Smooth muscle cell (in vitro differentiated cells): ENCODE measurements around the gene CXCR4. TPM values are rescaled to one million over a fixed set of nuclear protein-coding genes. Genes with fewer than 3 reads are reported as not detected.

ENCODE experiments used
- DNase-seq: peaks from one replicate; lab custom pipeline; 2025; ENCODE audit not compliant: unreplicated experiment; lab: John Stamatoyannopoulos, UW
- H2AFZ ChIP-seq: fragments of 200-600 bp; sonication (generic); 2 replicates; pipeline ENCODE4 v1.6.0; 2016; ENCODE audit warnings: antibody characterized with exemption, low read depth, mild to moderate bottlenecking
- H3F3A ChIP-seq: fragments of 200-600 bp; sonication (generic); 2 replicates; pipeline ENCODE4 v1.6.0; 2017; ENCODE audit warnings: antibody characterized with exemption, low read depth
- H3K27ac ChIP-seq: fragments of 200-600 bp; sonication (generic); 2 replicates; pipeline ENCODE4 v1.5.1; 2016; ENCODE audit warnings: low read depth, mild to moderate bottlenecking
- H3K27me3 ChIP-seq: fragments of 200-600 bp; sonication (generic); 2 replicates; pipeline ENCODE4 v1.6.1; 2016; ENCODE audit warnings: low read depth, mild to moderate bottlenecking
- H3K36me3 ChIP-seq: fragments of 200-600 bp; sonication (generic); 2 replicates; pipeline ENCODE4 v1.5.1; 2016; ENCODE audit warnings: low read depth
- H3K4me1 ChIP-seq: fragments of 200-600 bp; sonication (generic); 2 replicates; pipeline ENCODE4 v1.5.1; 2016; ENCODE audit warnings: low read depth
- H3K4me2 ChIP-seq: fragments of 200-600 bp; sonication (generic); 2 replicates; pipeline ENCODE4 v1.6.0; 2016; ENCODE audit warnings: mild to moderate bottlenecking
- H3K4me3 ChIP-seq: fragments of 200-600 bp; sonication (generic); 2 replicates; pipeline ENCODE4 v1.5.1; 2016; ENCODE audit warnings: mild to moderate bottlenecking
- H3K79me2 ChIP-seq: fragments of 200-600 bp; sonication (generic); 2 replicates; pipeline ENCODE4 v1.6.0; 2016; ENCODE audit warnings: low read depth, mild to moderate bottlenecking
- H3K9ac ChIP-seq: fragments of 200-600 bp; sonication (generic); 2 replicates; pipeline ENCODE4 v1.6.0; 2016; ENCODE audit warnings: low read depth
- H3K9me3 ChIP-seq: fragments of 200-600 bp; sonication (generic); replicated peaks from 2 replicates; pipeline ENCODE4 v1.5.1; 2016; ENCODE audit warnings: low read depth
- H4K20me1 ChIP-seq: fragments of 200-600 bp; sonication (generic); 2 replicates; pipeline ENCODE4 v1.6.0; 2016; ENCODE audit warnings: low read depth
- WGBS: methylation state at CpG from one replicate; pipeline ENCODE4 v1.1.7; 2016; ENCODE audit warnings: low lambda C conversion rate; 5-methylcytosine and 5-hydroxymethylcytosine counted together
- polyA plus RNA-seq: library from polyadenylated mRNA; unstranded; fragments of >200 nt; fragmentation: Nextera tagmentation; extraction: Ambion mirVana; gene quantifications from 2 replicates; pipeline ENCODE4 v1.2.1, GENCODE V29; 2016
- total RNA-seq: library from RNA; depleted of rRNA; stranded (reverse); fragments of >200 nt; gene quantifications from 2 replicates; pipeline ENCODE4 v1.2.3, GENCODE V29; 2014
- TF ChIP-seq, protein P1 (sequence below): fragments of 200-600 bp; sonication (generic); IDR thresholded peaks from 2 replicates; pipeline ENCODE4 v1.5.1; 2017; ENCODE audit warnings: borderline replicate concordance, mild to moderate bottlenecking, antibody characterized with exemption; ENCODE audit not compliant: insufficient read depth, poor library complexity, severe bottlenecking

CXCR4 gene
- total and polyA plus RNA-seq, 2 experiments from 2014 or later: 2.8 to 4.0 TPM

DNA sequence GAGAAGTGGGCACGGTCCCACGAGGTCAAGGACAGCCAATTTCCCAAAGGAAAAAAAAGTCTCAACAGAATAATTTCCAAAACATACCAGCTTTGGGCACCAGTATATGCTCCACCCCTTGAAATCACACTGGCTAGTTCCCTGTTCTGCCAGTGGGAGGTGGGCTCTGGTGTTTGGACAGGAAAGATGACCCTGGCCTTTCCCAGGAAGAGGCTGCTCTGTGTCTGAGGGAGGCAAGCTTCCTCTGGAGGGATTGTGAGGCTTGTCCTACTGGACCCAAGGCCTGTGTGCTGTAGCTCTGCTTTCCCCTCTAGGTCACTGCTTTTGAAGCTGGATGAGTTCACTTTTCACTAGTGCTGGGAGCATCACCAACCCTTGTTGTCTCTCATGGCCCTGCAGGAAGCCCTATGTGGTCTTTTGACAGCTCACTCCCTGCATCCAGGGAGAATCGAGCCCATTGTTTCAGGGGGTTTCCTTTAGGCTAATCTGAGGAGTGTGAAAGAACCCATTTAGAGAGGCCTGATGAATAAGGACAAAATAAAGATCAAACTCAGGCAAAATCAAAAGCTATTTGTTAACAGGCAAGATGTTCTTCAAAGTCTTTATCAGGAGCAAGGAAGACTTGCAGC, 36.3 kb downstream of the CXCR4 start:
- Histone ChIP-seq H3K4me1 (no peaks in the 10 kb centered on the region), H3K27ac (no peak overlapping the region), H3F3A (no peaks in the 10 kb centered on the region), H3K27me3 (no peaks in the 10 kb centered on the region), H4K20me1 (no peaks in the 10 kb centered on the region), H3K4me3 (no peak overlapping the region), H3K9me3 (no peaks in the 10 kb centered on the region), H3K36me3 (no peaks in the 10 kb centered on the region), H3K4me2 (no peak overlapping the region), H2AFZ (no peak overlapping the region), H3K79me2 (no peaks in the 10 kb centered on the region), H3K9ac (no peak overlapping the region)
- 97% methylated on average over 3 of the region's 3 CpGs for WGBS
- TF ChIP-seq, protein P1, sequence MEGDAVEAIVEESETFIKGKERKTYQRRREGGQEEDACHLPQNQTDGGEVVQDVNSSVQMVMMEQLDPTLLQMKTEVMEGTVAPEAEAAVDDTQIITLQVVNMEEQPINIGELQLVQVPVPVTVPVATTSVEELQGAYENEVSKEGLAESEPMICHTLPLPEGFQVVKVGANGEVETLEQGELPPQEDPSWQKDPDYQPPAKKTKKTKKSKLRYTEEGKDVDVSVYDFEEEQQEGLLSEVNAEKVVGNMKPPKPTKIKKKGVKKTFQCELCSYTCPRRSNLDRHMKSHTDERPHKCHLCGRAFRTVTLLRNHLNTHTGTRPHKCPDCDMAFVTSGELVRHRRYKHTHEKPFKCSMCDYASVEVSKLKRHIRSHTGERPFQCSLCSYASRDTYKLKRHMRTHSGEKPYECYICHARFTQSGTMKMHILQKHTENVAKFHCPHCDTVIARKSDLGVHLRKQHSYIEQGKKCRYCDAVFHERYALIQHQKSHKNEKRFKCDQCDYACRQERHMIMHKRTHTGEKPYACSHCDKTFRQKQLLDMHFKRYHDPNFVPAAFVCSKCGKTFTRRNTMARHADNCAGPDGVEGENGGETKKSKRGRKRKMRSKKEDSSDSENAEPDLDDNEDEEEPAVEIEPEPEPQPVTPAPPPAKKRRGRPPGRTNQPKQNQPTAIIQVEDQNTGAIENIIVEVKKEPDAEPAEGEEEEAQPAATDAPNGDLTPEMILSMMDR: no peak
- DNase-seq: no peak

DNA sequence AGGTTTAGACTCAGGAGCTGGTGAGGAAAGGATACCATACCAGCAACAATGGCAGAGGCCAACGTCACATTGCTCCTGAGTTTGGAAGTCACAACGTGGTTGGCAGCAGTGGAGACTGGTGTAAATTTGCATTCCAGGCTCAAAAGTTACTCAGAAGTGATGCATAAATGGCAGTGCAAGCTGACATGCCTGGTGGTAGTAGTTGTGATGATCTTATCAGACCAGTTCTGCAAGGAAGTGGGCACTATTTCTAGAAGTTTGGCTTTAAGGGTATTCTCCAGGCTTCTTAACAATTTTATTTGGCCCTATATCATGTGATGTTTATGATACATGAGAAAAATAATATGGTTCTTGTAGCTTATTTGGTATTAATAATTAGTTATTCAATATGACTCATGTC, 37.8 kb downstream of the CXCR4 start:
- no peak overlapping the region for H3K4me3 ChIP-seq
- H3K9ac ChIP-seq: no peak overlapping the region
- H3K4me2 ChIP-seq: no peak overlapping the region
- H2AFZ ChIP-seq: no peak overlapping the region
- no peak for DNase-seq
- H3F3A ChIP-seq: no peaks in the 10 kb centered on the region
- 69% methylated on average over 2 of the region's 2 CpGs for WGBS
- H3K79me2 ChIP-seq: no peaks in the 10 kb centered on the region
- no peak overlapping the region for H3K27ac ChIP-seq
- no peaks in the 10 kb centered on the region for H3K4me1 ChIP-seq
- H4K20me1 ChIP-seq: no peaks in the 10 kb centered on the region
- TF ChIP-seq, protein P1: no peak
- H3K9me3 ChIP-seq: no peaks in the 10 kb centered on the region
- H3K27me3 ChIP-seq: no peaks in the 10 kb centered on the region
- H3K36me3 ChIP-seq: no peaks in the 10 kb centered on the region

DNA sequence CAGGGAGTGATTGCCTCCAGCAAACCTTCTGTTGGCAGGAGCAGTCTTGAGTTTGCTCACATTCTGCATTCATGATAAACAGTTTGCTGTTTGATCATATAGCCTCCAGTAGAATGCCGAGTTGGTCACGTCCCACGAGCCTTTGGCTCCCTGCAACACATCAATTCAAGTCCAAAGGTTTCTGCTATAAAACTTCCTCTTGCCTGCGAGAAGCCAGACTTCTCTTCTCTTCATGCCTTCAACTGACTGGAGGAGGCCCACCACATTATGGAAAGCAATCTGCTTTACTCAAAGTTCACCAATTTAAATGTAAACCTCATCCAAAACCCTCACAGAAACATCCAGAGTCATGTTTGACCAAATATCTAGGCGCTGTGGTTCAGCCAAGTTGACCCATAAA, 40.8 kb downstream of the CXCR4 start:
- DNase-seq: no peak
- WGBS: 96% methylated on average over 5 of the region's 5 CpGs
- Histone ChIP-seq H3K4me2 (no peak overlapping the region), H3K27ac (no peak overlapping the region), H3K36me3 (no peaks in the 10 kb centered on the region), H3K9me3 (no peaks in the 10 kb centered on the region), H3K4me3 (no peak overlapping the region), H3K27me3 (no peaks in the 10 kb centered on the region), H3K4me1 (no peaks in the 10 kb centered on the region), H3K79me2 (no peaks in the 10 kb centered on the region), H3K9ac (no peak overlapping the region), H2AFZ (no peak overlapping the region), H4K20me1 (no peaks in the 10 kb centered on the region), H3F3A (no peaks in the 10 kb centered on the region)
- TF ChIP-seq, protein P1: no peak

DNA sequence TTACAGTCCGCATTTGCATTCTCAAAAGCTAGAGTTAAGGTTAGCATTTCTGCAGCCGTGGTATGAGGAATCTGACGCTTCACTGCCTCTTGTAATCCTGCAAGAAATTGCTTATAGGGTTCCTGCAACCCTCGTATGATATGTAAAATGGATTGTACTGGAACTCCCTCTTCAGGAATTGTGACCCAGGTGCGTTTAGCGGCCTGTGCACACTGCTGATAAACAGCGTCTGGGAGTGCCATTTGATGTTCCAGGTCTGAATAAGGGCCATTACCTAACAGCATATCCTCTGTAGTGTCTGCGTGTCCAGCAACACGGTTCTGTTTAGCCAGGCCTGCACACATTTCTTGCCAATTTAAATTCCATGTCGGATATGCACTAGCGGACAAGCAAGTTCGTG, 42.5 kb downstream of the CXCR4 start:
- no peaks in the 10 kb centered on the region for H3K4me1 ChIP-seq
- WGBS: 91% methylated on average over 12 of the region's 12 CpGs

More for the DNA sequence above, 42.5 kb downstream of the CXCR4 start:
- H3K9ac ChIP-seq: no peak overlapping the region
- no peaks in the 10 kb centered on the region for H4K20me1 ChIP-seq
- H3K27me3 ChIP-seq: no peaks in the 10 kb centered on the region
- H3F3A ChIP-seq: no peaks in the 10 kb centered on the region
- H3K4me3 ChIP-seq: no peak overlapping the region
- H3K79me2 ChIP-seq: no peaks in the 10 kb centered on the region
- no peak overlapping the region for H3K4me2 ChIP-seq
- H2AFZ ChIP-seq: no peak overlapping the region
- DNase-seq: no peak
- TF ChIP-seq, protein P1: no peak
- H3K36me3 ChIP-seq: no peaks in the 10 kb centered on the region
- no peaks in the 10 kb centered on the region for H3K9me3 ChIP-seq
- H3K27ac ChIP-seq: no peak overlapping the region
